Measurements from ENCODE around the gene BRS3.

Gene BRS3

GRCh38 chrX:136447968-136448367 is 39.8 kb upstream of the BRS3 start:
- Histone ChIP-seq H3K79me2 (ENCODE audit: insufficient read depth, low read depth) (no peaks in the 10 kb centered on the region), H4K20me1 (ENCODE audit: insufficient read depth) (no peaks in the 10 kb centered on the region), H3K27me3 (ENCODE audit: insufficient read depth, low read depth) (no peaks in the 10 kb centered on the region), H3K27ac (no peak overlapping the region), H3K4me3 (IDR thresholded peaks at IDR 0.05; ENCODE audit: insufficient read depth, low read depth, low read length) (no peak overlapping the region), H3K9ac (no peak overlapping the region), H3K36me3 (ENCODE audit: insufficient read depth) (no peaks in the 10 kb centered on the region), H2AFZ (ENCODE audit: low read depth) (no peak overlapping the region), H3K4me1 (ENCODE audit: low read depth, poor library complexity, severe bottlenecking) (no peaks in the 10 kb centered on the region), H3K4me2 (no peak overlapping the region)
- TF ChIP-seq CTCF (conservative IDR thresholded peaks at IDR 0.05; ENCODE audit: low read depth, low read length): no peak

- H2AFZ ChIP-seq (ENCODE audit: low read depth): no peak overlapping the region
- no peak overlapping the region for H3K4me3 ChIP-seq (IDR thresholded peaks at IDR 0.05; ENCODE audit: insufficient read depth, low read depth, low read length)
- no peaks in the 10 kb centered on the region for H3K79me2 ChIP-seq (ENCODE audit: insufficient read depth, low read depth)
- H3K27me3 ChIP-seq (ENCODE audit: insufficient read depth, low read depth): no peaks in the 10 kb centered on the region
- no peaks in the 10 kb centered on the region for H3K4me1 ChIP-seq (ENCODE audit: low read depth, poor library complexity, severe bottlenecking)
- no peak overlapping the region for H3K4me2 ChIP-seq
- no peak overlapping the region for H3K27ac ChIP-seq
- H3K9ac ChIP-seq: no peak overlapping the region
- H3K36me3 ChIP-seq (ENCODE audit: insufficient read depth): no peaks in the 10 kb centered on the region
- no peaks in the 10 kb centered on the region for H4K20me1 ChIP-seq (ENCODE audit: insufficient read depth)
- no peak for TF ChIP-seq CTCF (conservative IDR thresholded peaks at IDR 0.05; ENCODE audit: low read depth, low read length)
Measured at GRCh38 chrX:136450050-136450830, 37.5 kb upstream of the BRS3 start.

- H4K20me1 ChIP-seq (ENCODE audit: insufficient read depth): no peaks in the 10 kb centered on the region
- no peak overlapping the region for H3K4me3 ChIP-seq (IDR thresholded peaks at IDR 0.05; ENCODE audit: insufficient read depth, low read depth, low read length)
- H2AFZ ChIP-seq (ENCODE audit: low read depth): no peak overlapping the region
- no peak for TF ChIP-seq CTCF (conservative IDR thresholded peaks at IDR 0.05; ENCODE audit: low read depth, low read length)
- H3K36me3 ChIP-seq (ENCODE audit: insufficient read depth): no peaks in the 10 kb centered on the region
- no peak overlapping the region for H3K27ac ChIP-seq
- H3K4me2 ChIP-seq: no peak overlapping the region
- no peaks in the 10 kb centered on the region for H3K4me1 ChIP-seq (ENCODE audit: low read depth, poor library complexity, severe bottlenecking)
- H3K79me2 ChIP-seq (ENCODE audit: insufficient read depth, low read depth): no peaks in the 10 kb centered on the region
- H3K9ac ChIP-seq: no peak overlapping the region
- no peaks in the 10 kb centered on the region for H3K27me3 ChIP-seq (ENCODE audit: insufficient read depth, low read depth)
Measured at GRCh38 chrX:136452614-136453013, 35.1 kb upstream of the BRS3 start.

- no peaks in the 10 kb centered on the region for H3K27me3 ChIP-seq (ENCODE audit: insufficient read depth, low read depth)
- H4K20me1 ChIP-seq (ENCODE audit: insufficient read depth): no peaks in the 10 kb centered on the region
- no peaks in the 10 kb centered on the region for H3K4me1 ChIP-seq (ENCODE audit: low read depth, poor library complexity, severe bottlenecking)
- no peak overlapping the region for H3K4me2 ChIP-seq
- H3K9ac ChIP-seq: no peak overlapping the region
- H3K4me3 ChIP-seq (IDR thresholded peaks at IDR 0.05; ENCODE audit: insufficient read depth, low read depth, low read length): no peak overlapping the region
- H2AFZ ChIP-seq (ENCODE audit: low read depth): no peak overlapping the region
- no peaks in the 10 kb centered on the region for H3K79me2 ChIP-seq (ENCODE audit: insufficient read depth, low read depth)
- no peaks in the 10 kb centered on the region for H3K36me3 ChIP-seq (ENCODE audit: insufficient read depth)
- no peak for TF ChIP-seq CTCF (conservative IDR thresholded peaks at IDR 0.05; ENCODE audit: low read depth, low read length)
- H3K27ac ChIP-seq: no peak overlapping the region
Measured at GRCh38 chrX:136453114-136453513, 34.6 kb upstream of the BRS3 start.
